PC-3 (cell line): ENCODE results near the gene SLC6A6.

Experiments used
- CTCF ChIP-seq: fragments of 300-600 bp; sonication (generic); conservative IDR thresholded peaks from 2 replicates; pipeline ENCODE4 v1.5.1; 2017; ENCODE audit warnings: antibody characterized with exemption, low read depth, mild to moderate bottlenecking, low read length
- EZH2 ChIP-seq: fragments of 300-600 bp; sonication (generic); IDR thresholded peaks from one replicate; pipeline ENCODE4 v1.6.1; 2017; ENCODE audit warnings: antibody characterized with exemption, mild to moderate bottlenecking, low read length; ENCODE audit not compliant: unreplicated experiment

- TF ChIP-seq EZH2: no peak
- TF ChIP-seq CTCF: no peak
Observed at GRCh38 chr3:14476583-14477265, 74.3 kb downstream of the SLC6A6 start.
